K562 (cell line): Measurements from ENCODE around the gene C12orf42. TPM values are rescaled to one million over a fixed set of nuclear protein-coding genes. Genes with fewer than 3 reads are reported as not detected.

Experiments
- ATAC-seq: fragments of 200-7000 bp; cut with Tn5 transposase; 3 replicates; pipeline ENCODE4 v1.9.1; 2020; ENCODE audit warnings: moderate library complexity
- BruUV-seq: library from RNA; stranded (reverse); fragments of 400-500 nt; replicated peaks from 2 replicates; lab custom pipeline; 2021; lab: Mats Ljungman, UMichigan
- CTCF ChIA-PET: fragments of 300-600 bp; formaldehyde crosslinking; extraction: SDS; loops from one replicate; lab custom pipeline; 2021; ENCODE audit warnings: low intra/inter-chr PET ratio; lab: Yijun Ruan, JAX
- POLR2A ChIA-PET: fragments of 300-600, 350-650 bp; sonication (Branson Sonifier 250); formaldehyde crosslinking; extraction: SDS; loops from one replicate; lab custom pipeline; 2021; ENCODE audit warnings: antibody characterized with exemption, inconsistent platforms; lab: Yijun Ruan, JAX
- DNase-seq, 4 experiments: peaks; one replicate each; pipeline versions ENCODE4 v3.0.0 to v3.0.0-alpha.2; 2011 to 2018; ENCODE audit warnings: low spot score in 3 of 4, mixed read lengths in 3 of 4; ENCODE audit errors: extremely low read depth in 1 of 4
- FAIRE-seq: peaks from 2 replicates; lab custom pipeline; 2011; peaks lifted over from hg19 to GRCh38; lab: Jason Lieb, UNC
- H2AFZ ChIP-seq: 2 replicates; pipeline ENCODE4 v1.6.0; 2011; ENCODE audit warnings: low read depth, low read length, control low read depth, inconsistent platforms
- H3K27ac ChIP-seq: fragments of 200-600 bp; 3 replicates; pipeline ENCODE4 v1.8.0; 2011; ENCODE audit warnings: low read depth, mild to moderate bottlenecking, control low read depth, inconsistent platforms, low read length, moderate library complexity, mixed read lengths; ENCODE audit errors: extremely low read depth
- H3K27me3 ChIP-seq, 2 experiments: fragments of 300-600 bp in 1 of 2; 2 replicates in 1 of 2; 3 replicates in 1 of 2; pipeline versions ENCODE4 v1.6.0 to v1.8.0; 2011; ENCODE audit warnings: inconsistent platforms in 2 of 2, low read length in 2 of 2, mild to moderate bottlenecking in 1 of 2, mixed read lengths in 1 of 2, moderate library complexity in 1 of 2; ENCODE audit not compliant: control insufficient read depth in 2 of 2, insufficient read depth in 2 of 2
- H3K36me3 ChIP-seq: fragments of 300-600 bp; 3 replicates; pipeline ENCODE4 v1.8.0; 2011; ENCODE audit warnings: mild to moderate bottlenecking, low read length, inconsistent platforms; ENCODE audit not compliant: control insufficient read depth, insufficient read depth
- H3K4me1 ChIP-seq, 2 experiments: fragments of 200-600 bp in 1 of 2; replicated peaks in 1 of 2; 2 replicates in 1 of 2; 3 replicates in 1 of 2; pipeline versions ENCODE4 v1.5.1 to v1.8.0; 2011; ENCODE audit warnings: inconsistent platforms in 2 of 2, low read length in 2 of 2, mild to moderate bottlenecking in 1 of 2, mixed read lengths in 1 of 2, moderate library complexity in 1 of 2; ENCODE audit not compliant: control insufficient read depth in 2 of 2, insufficient read depth in 2 of 2
- H3K4me2 ChIP-seq: 2 replicates; pipeline ENCODE4 v1.6.1; 2011; ENCODE audit warnings: low read length, control low read depth, inconsistent platforms, mixed read lengths; ENCODE audit not compliant: insufficient read depth
- H3K4me3 ChIP-seq: fragments of 200-600 bp; sonication (generic), shearing (Covaris generic); 2 replicates; pipeline ENCODE4 v1.5.1; 2016; ENCODE audit warnings: control low read depth, inconsistent platforms
- H3K79me2 ChIP-seq: fragments of 200-600 bp; 3 replicates; pipeline ENCODE4 v1.8.0; 2011; ENCODE audit warnings: low read length, inconsistent platforms; ENCODE audit not compliant: control insufficient read depth, insufficient read depth
- H3K9ac ChIP-seq, 2 experiments: 2 replicates each; pipeline versions ENCODE4 v1.6.0 to v1.6.1; 2011; ENCODE audit warnings: low read depth in 2 of 2, low read length in 2 of 2, control low read depth in 1 of 2, inconsistent platforms in 1 of 2, mild to moderate bottlenecking in 1 of 2, mixed read lengths in 1 of 2; ENCODE audit not compliant: insufficient read depth in 1 of 2
- H3K9me1 ChIP-seq: one replicate; pipeline ENCODE4 v1.6.0; 2011; ENCODE audit warnings: inconsistent platforms, mild to moderate bottlenecking, low read length, moderate library complexity; ENCODE audit not compliant: control insufficient read depth, insufficient read depth
- H3K9me3 ChIP-seq: replicated peaks from 2 replicates; pipeline ENCODE4 v1.5.1; 2011; ENCODE audit warnings: low read depth, low read length, inconsistent platforms; ENCODE audit not compliant: control insufficient read depth, insufficient read depth
- H4K20me1 ChIP-seq: replicated peaks from 2 replicates; pipeline ENCODE4 v1.6.1; 2011; ENCODE audit warnings: low read length, inconsistent platforms, mixed read lengths; ENCODE audit not compliant: control insufficient read depth, insufficient read depth
- CHD4 ChIP-seq: fragments of 200-600 bp; sonication (generic); IDR thresholded peaks from 3 replicates; pipeline ENCODE4 v1.6.1; 2012; ENCODE audit warnings: low read depth, mild to moderate bottlenecking, mixed read lengths, low read length, inconsistent platforms; ENCODE audit not compliant: insufficient read depth, insufficient replicate concordance, poor library complexity, severe bottlenecking
- E2F4 ChIP-seq: sonication (generic); formaldehyde crosslinking; IDR thresholded peaks from 2 replicates; pipeline ENCODE4 v1.8.0; 2022; ENCODE audit warnings: mild to moderate bottlenecking, low read depth, missing genetic modification reagents
- EP400 ChIP-seq: fragments of 450-650 bp; IDR thresholded peaks from 2 replicates; pipeline ENCODE4 v1.6.1; 2017; ENCODE audit warnings: antibody characterized with exemption, mild to moderate bottlenecking, moderate library complexity
- ERF ChIP-seq: fragments of 450-650 bp; formaldehyde crosslinking; IDR thresholded peaks from 2 replicates; pipeline ENCODE4 v1.4.0; 2020; ENCODE audit warnings: mild to moderate bottlenecking, mixed read lengths
- HNRNPL ChIP-seq: fragments of 200-400 bp; formaldehyde crosslinking; IDR thresholded peaks from 2 replicates; pipeline ENCODE4 v1.6.1; 2017; ENCODE audit warnings: low read depth, mild to moderate bottlenecking, low read length
- MCM2 ChIP-seq: fragments of 450-650 bp; IDR thresholded peaks from 2 replicates; pipeline ENCODE4 v1.6.1; 2017; ENCODE audit warnings: low read depth, mild to moderate bottlenecking
- NCOR1 ChIP-seq: fragments of 450-650 bp; IDR thresholded peaks from 2 replicates; pipeline ENCODE4 v1.6.1; 2016; ENCODE audit warnings: mild to moderate bottlenecking, moderate library complexity
- SP2 ChIP-seq: IDR thresholded peaks from 2 replicates; pipeline ENCODE4 v1.6.1; 2011; ENCODE audit warnings: mild to moderate bottlenecking, low read depth, low read length, moderate library complexity; ENCODE audit not compliant: poor library complexity, severe bottlenecking; ENCODE audit errors: extremely low read depth
- TEAD1 ChIP-seq, 2 experiments: fragments of 450-650 bp in 1 of 2; sonication (generic) in 1 of 2; formaldehyde crosslinking; IDR thresholded peaks; 2 replicates each; pipeline versions ENCODE4 v1.4.0 to v1.8.0; 2020 to 2022; ENCODE audit warnings: mild to moderate bottlenecking in 2 of 2, missing genetic modification reagents in 1 of 2
- TOE1 ChIP-seq, 2 experiments: fragments of 450-650 bp in 1 of 2; sonication (generic) in 1 of 2; formaldehyde crosslinking in 1 of 2; IDR thresholded peaks; 2 replicates each; pipeline versions ENCODE4 v1.7.1 to v1.8.0; 2016 to 2022; ENCODE audit warnings: borderline replicate concordance in 2 of 2, mild to moderate bottlenecking in 2 of 2, antibody characterized with exemption in 1 of 2, inconsistent platforms in 1 of 2, low read depth in 1 of 2, missing genetic modification reagents in 1 of 2, moderate library complexity in 1 of 2
- ZBTB40 ChIP-seq, 2 experiments: fragments of 450-650 bp in 1 of 2; sonication (generic) in 1 of 2; formaldehyde crosslinking in 1 of 2; IDR thresholded peaks; 2 replicates each; pipeline versions ENCODE4 v1.7.1 to v1.9.0; 2016 to 2022; ENCODE audit warnings: inconsistent platforms in 1 of 2, mild to moderate bottlenecking in 1 of 2, missing genetic modification reagents in 1 of 2
- ZNF184 ChIP-seq: sonication (generic); formaldehyde crosslinking; IDR thresholded peaks from 2 replicates; pipeline ENCODE4 v1.5.0; 2020; ENCODE audit warnings: missing genetic modification reagents
- WGBS: fragments of 100-300 bp; shearing (Covaris generic); methylation state at CpG from one replicate; pipeline ENCODE4 v1.1.6; 2016; ENCODE audit warnings: low coverage, mixed read lengths; ENCODE audit not compliant: insufficient coverage; ENCODE audit errors: missing lambda C conversion rate; 5-methylcytosine and 5-hydroxymethylcytosine counted together
- in situ Hi-C: fragments of 300-500 bp; cut with MboI; formaldehyde crosslinking; loops from 4 replicates; pipeline ENCODE4 v1.15.0; 2018; ENCODE audit warnings: inconsistent platforms, mixed read lengths
- intact Hi-C: fragments of 100-400 bp; cut with micrococcal nuclease; formaldehyde crosslinking; loops from 2 replicates; pipeline ENCODE4 v1.14.2; 2022
- polyA plus RNA-seq, 8 experiments: library from polyadenylated mRNA; depleted of rRNA in 4 of 8; stranded (reverse) in 5 of 8; unstranded in 3 of 8; fragments of >200 nt; fragmentation: Nextera tagmentation in 2 of 8; fragmentation: Illumina TruSeq in 1 of 8; extraction: Ambion mirVana in 2 of 8; extraction: Trizol in 1 of 8; gene quantifications; 2 replicates each; pipeline versions ENCODE4 v1.2.1 to v1.2.3, GENCODE V29; 2011 to 2014; ENCODE audit warnings: inconsistent platforms in 1 of 8, missing spikeins in 1 of 8
- total RNA-seq, 7 experiments: library from RNA; depleted of rRNA in 6 of 7; stranded (reverse); fragments of >200 nt in 6 of 7; fragmentation: Illumina TruSeq in 2 of 7; extraction: Trizol in 2 of 7; gene quantifications; 2 replicates each; pipeline versions ENCODE4 v1.2.1 to v1.2.3, GENCODE V29; 2011 to 2021; ENCODE audit warnings: low replicate concordance in 1 of 7

The C12orf42 gene
- total and polyA plus RNA-seq, 9 of the 15 experiments (the other 6 are each of a cell fraction or from before 2014, with no cell fraction given): not detected

GRCh38 chr12:103517161-103517560, 21.4 kb upstream of the C12orf42 start:
- ChIA-PET CTCF (no interaction called here), POLR2A (no interaction called here)
- Histone ChIP-seq H3K9me1 (no peaks in the 10 kb centered on the region), H3K4me2 (no peak overlapping the region), H3K27me3 (no peaks in the 10 kb centered on the region), H3K4me1 (no peaks in the 10 kb centered on the region), H3K79me2 (no peaks in the 10 kb centered on the region), H3K9me3 (no peaks in the 10 kb centered on the region), H3K27ac (no peak overlapping the region), H3K36me3 (no peaks in the 10 kb centered on the region), H4K20me1 (no peaks in the 10 kb centered on the region), H3K9ac (no peak overlapping the region), H3K4me3 (no peak overlapping the region), H2AFZ (no peak overlapping the region)
- DNase-seq (no peak), FAIRE-seq (no peak), ATAC-seq (no peak)
- BruUV-seq: no TSS peak
- WGBS: 5% methylated on average over 3 of the region's 3 CpGs
- intact Hi-C loops: no loop called here
- in situ Hi-C loops: no loop called here
- TF ChIP-seq MCM2 (no peak), ZBTB40 (IDR thresholded peaks at IDR 0.05) (no peak), ZBTB40 (CRISPR knock-in tag; IDR thresholded peaks at IDR 0.05) (no peak), E2F4 (CRISPR knock-in tag) (no peak), NCOR1 (no peak), SP2 (no peak), EP400 (no peak), ZNF184 (no peak), ERF (CRISPR knock-in tag) (no peak), TEAD1 (CRISPR knock-in tag; IDR thresholded peaks at IDR 0.05) (no peak), TOE1 (IDR thresholded peaks at IDR 0.05; ENCODE audit: borderline replicate concordance) (no peak), TOE1 (CRISPR knock-in tag; IDR thresholded peaks at IDR 0.05; ENCODE audit: borderline replicate concordance, low read depth) (no peak), HNRNPL (no peak), CHD4 (no peak)
